GM23338 (cell line): ENCODE measurements around the gene HPD. TPM values are rescaled to one million over a fixed set of nuclear protein-coding genes. Genes with fewer than 3 reads are reported as not detected.

Experiments used
- ATAC-seq: fragments of 200-7000 bp; cut with Tn5 transposase; 3 replicates; pipeline ENCODE4 v1.9.1; 2020
- DNase-seq: peaks from one replicate; pipeline ENCODE4 v3.0.0-alpha.2; 2015; ENCODE audit warnings: low spot score
- H2AFZ ChIP-seq: fragments of 200-600 bp; sonication (generic); 2 replicates; pipeline ENCODE4 v1.8.0; 2016; ENCODE audit warnings: antibody characterized with exemption, mild to moderate bottlenecking, moderate library complexity
- H3F3A ChIP-seq: fragments of 200-600 bp; sonication (generic); replicated peaks from 2 replicates; pipeline ENCODE4 v1.8.0; 2017; ENCODE audit warnings: antibody characterized with exemption, mixed run types, low read depth
- H3K27ac ChIP-seq: fragments of 200-600 bp; sonication (generic); 2 replicates; pipeline ENCODE4 v1.6.1; 2016; ENCODE audit warnings: low read depth
- H3K27me3 ChIP-seq: fragments of 200-600 bp; sonication (generic); 2 replicates; pipeline ENCODE4 v1.8.0; 2016; ENCODE audit warnings: mild to moderate bottlenecking, mixed run types, moderate library complexity; ENCODE audit not compliant: insufficient read depth
- H3K36me3 ChIP-seq: fragments of 200-600 bp; sonication (generic); 2 replicates; pipeline ENCODE4 v1.8.0; 2016; ENCODE audit warnings: mild to moderate bottlenecking; ENCODE audit not compliant: insufficient read depth
- H3K4me1 ChIP-seq: fragments of 200-600 bp; sonication (generic); 2 replicates; pipeline ENCODE4 v1.8.0; 2016; ENCODE audit warnings: mild to moderate bottlenecking, moderate library complexity; ENCODE audit not compliant: insufficient read depth
- H3K4me2 ChIP-seq: fragments of 200-600 bp; sonication (generic); 2 replicates; pipeline ENCODE4 v1.7.1; 2017; ENCODE audit warnings: mixed run types
- H3K4me3 ChIP-seq: fragments of 200-600 bp; sonication (generic); 2 replicates; pipeline ENCODE4 v1.6.1; 2016; ENCODE audit warnings: mixed run types
- H3K79me2 ChIP-seq: fragments of 200-600 bp; sonication (generic); replicated peaks from 2 replicates; pipeline ENCODE4 v1.8.0; 2017; ENCODE audit warnings: mild to moderate bottlenecking; ENCODE audit not compliant: insufficient read depth
- H3K9me2 ChIP-seq: fragments of 200-600 bp; sonication (generic); 2 replicates; pipeline ENCODE4 v1.8.0; 2017; ENCODE audit not compliant: insufficient read depth
- H4K20me1 ChIP-seq: fragments of 200-600 bp; sonication (generic); replicated peaks from 2 replicates; pipeline ENCODE4 v1.8.0; 2017; ENCODE audit warnings: mild to moderate bottlenecking; ENCODE audit not compliant: insufficient read depth
- H3K27ac Mint-ChIP-seq: 2 replicates; pipeline ENCODE4 v1.8.0; 2020; ENCODE audit warnings: inconsistent platforms, mild to moderate bottlenecking, moderate library complexity, mixed read lengths
- H3K27me3 Mint-ChIP-seq: 3 replicates; pipeline ENCODE4 v1.8.0; 2022; ENCODE audit warnings: low read depth, mild to moderate bottlenecking, moderate library complexity, mixed read lengths, inconsistent platforms; ENCODE audit not compliant: insufficient read depth, poor library complexity
- H3K36me3 Mint-ChIP-seq: 3 replicates; pipeline ENCODE4 v1.8.0; 2021; ENCODE audit warnings: low read depth, mild to moderate bottlenecking, inconsistent platforms, moderate library complexity, mixed read lengths
- H3K4me1 Mint-ChIP-seq: 3 replicates; pipeline ENCODE4 v1.8.0; 2020; ENCODE audit warnings: mild to moderate bottlenecking, inconsistent platforms, mixed read lengths
- H3K4me3 Mint-ChIP-seq: 3 replicates; pipeline ENCODE4 v1.8.0; 2021; ENCODE audit warnings: moderate library complexity, mild to moderate bottlenecking, inconsistent platforms, mixed read lengths
- H3K9me3 Mint-ChIP-seq: 3 replicates; pipeline ENCODE4 v1.8.0; 2020; ENCODE audit warnings: moderate library complexity, mild to moderate bottlenecking, inconsistent platforms, mixed read lengths
- CREB1 ChIP-seq: fragments of 250-450 bp; sonication (Bioruptor Pico); IDR thresholded peaks from 2 replicates; pipeline ENCODE4 v1.5.0; 2020; ENCODE audit warnings: low read depth, mild to moderate bottlenecking, moderate library complexity
- EZH2 ChIP-seq: fragments of 200-600 bp; sonication (generic); IDR thresholded peaks from one replicate; pipeline ENCODE4 v1.8.0; 2017; ENCODE audit warnings: antibody characterized with exemption, mild to moderate bottlenecking, low read depth; ENCODE audit not compliant: unreplicated experiment
- EZH2phosphoT487 ChIP-seq: fragments of 200-600 bp; sonication (generic); IDR thresholded peaks from one replicate; pipeline ENCODE4 v1.8.1; 2018; ENCODE audit warnings: antibody characterized with exemption; ENCODE audit not compliant: unreplicated experiment
- JUNB ChIP-seq: IDR thresholded peaks from one replicate; pipeline ENCODE4 v1.6.1; 2016; ENCODE audit warnings: antibody characterized with exemption; ENCODE audit not compliant: unreplicated experiment
- NANOG ChIP-seq: IDR thresholded peaks from 2 replicates; pipeline ENCODE4 v1.6.1; 2016; ENCODE audit warnings: antibody characterized with exemption, borderline replicate concordance
- POLR2AphosphoS5 ChIP-seq: IDR thresholded peaks from 2 replicates; pipeline ENCODE4 v1.6.1; 2016; ENCODE audit warnings: antibody characterized with exemption, low read depth
- STAT1 ChIP-seq: IDR thresholded peaks from one replicate; pipeline ENCODE4 v1.6.1; 2016; ENCODE audit warnings: antibody characterized with exemption; ENCODE audit not compliant: unreplicated experiment
- ZNF114 ChIP-seq: fragments of 250-450 bp; sonication (Bioruptor Pico); IDR thresholded peaks from 2 replicates; pipeline ENCODE4 v1.5.0; 2020; ENCODE audit warnings: mild to moderate bottlenecking, moderate library complexity
- ZNF331 ChIP-seq: fragments of 250-450 bp; sonication (Bioruptor Pico); IDR thresholded peaks from 2 replicates; pipeline ENCODE4 v1.5.0; 2020; ENCODE audit warnings: low read depth, mild to moderate bottlenecking, moderate library complexity
- polyA plus RNA-seq: library from polyadenylated mRNA; unstranded; fragments of >200 nt; fragmentation: Nextera tagmentation; extraction: Ambion mirVana; gene quantifications from 2 replicates; pipeline ENCODE4 v1.2.1, GENCODE V29; 2016
- total RNA-seq: library from RNA; depleted of rRNA; stranded (reverse); fragments of >200 nt; shearing (Covaris generic); gene quantifications from 2 replicates; pipeline ENCODE4 v1.2.3, GENCODE V29; 2014
- TF ChIP-seq, protein P1 (sequence below): fragments of 250-450 bp; sonication (Bioruptor Pico); IDR thresholded peaks from 2 replicates; pipeline ENCODE4 v1.5.0; 2020; ENCODE audit warnings: mild to moderate bottlenecking, moderate library complexity
- TF ChIP-seq, protein P2 (sequence below): IDR thresholded peaks from 2 replicates; pipeline ENCODE4 v1.6.1; 2016; ENCODE audit warnings: antibody characterized with exemption
- TF ChIP-seq, protein P3 (sequence below), 2 experiments: fragments of 200-600 bp in 1 of 2; sonication (generic) in 1 of 2; conservative IDR thresholded peaks; 2 replicates each; pipeline versions ENCODE4 v1.5.1 to v1.6.1; 2016 to 2017; ENCODE audit warnings: antibody characterized with exemption in 2 of 2, low read depth in 2 of 2, mild to moderate bottlenecking in 2 of 2, moderate library complexity in 1 of 2

Gene HPD
- total and polyA plus RNA-seq, 2 experiments from 2014 or later = not detected

DNA sequence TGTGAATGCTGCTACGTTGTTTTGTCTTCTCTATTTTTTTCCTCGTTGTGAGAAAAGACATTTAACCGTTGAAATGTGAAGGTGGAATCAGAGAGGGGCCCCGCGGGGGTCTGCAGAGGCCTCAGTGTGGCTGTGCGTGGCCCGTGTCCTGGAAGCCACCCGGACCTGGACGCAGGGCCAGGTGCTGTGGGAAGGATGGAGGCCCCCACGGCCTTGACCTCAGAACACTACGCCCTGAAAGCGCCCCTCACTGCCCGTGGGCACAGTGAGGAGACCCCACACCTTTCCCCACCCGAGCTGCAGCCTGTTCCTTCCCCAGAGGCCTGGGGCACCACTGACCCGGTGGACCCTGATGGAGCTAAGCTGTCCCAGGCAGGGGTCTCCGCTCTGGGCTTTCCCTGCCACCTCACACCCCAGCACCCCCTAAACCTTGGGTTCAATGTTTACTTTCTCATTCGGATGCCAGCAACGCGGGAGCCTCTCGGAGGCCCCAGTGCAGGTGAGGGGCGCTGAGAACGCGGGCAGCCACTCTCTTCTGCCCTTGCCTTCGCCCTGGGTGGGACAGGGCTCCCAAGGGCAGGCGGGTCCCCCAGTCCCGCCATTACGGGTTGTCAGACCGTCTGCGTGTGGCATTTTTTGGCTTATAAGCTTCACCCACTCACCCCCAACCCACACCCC, 27.9 kb downstream of the HPD start:
- Histone ChIP-seq H3K36me3 (no peaks in the 10 kb centered on the region), H2AFZ (no peak overlapping the region), H3K4me3 (no peak overlapping the region), H3K27me3 (no peaks in the 10 kb centered on the region), H3K27ac (no peak overlapping the region), H3K9me2 (no peaks in the 10 kb centered on the region), H3K79me2 (no peaks in the 10 kb centered on the region), H3K4me1 (no peaks in the 10 kb centered on the region), H3K4me2 (no peak overlapping the region), H3F3A (peaks cover 3% of the 10 kb centered on the region; the same call in 1 of the 2 replicates), H4K20me1 (no peaks in the 10 kb centered on the region)
- Mint-ChIP-seq H3K36me3 (peaks cover 53% of the 10 kb centered on the region), H3K4me1 (peaks cover 5% of the 10 kb centered on the region; the same call in 2 of the 3 replicates), H3K27me3 (no peaks in the 10 kb centered on the region), H3K27ac (no peak overlapping the region), H3K4me3 (no peak overlapping the region), H3K9me3 (no peaks in the 10 kb centered on the region)
- TF ChIP-seq EZH2 (no peak), POLR2AphosphoS5 (no peak), ZNF331 (no peak), CREB1 (no peak), STAT1 (no peak)
- TF ChIP-seq, protein P1, sequence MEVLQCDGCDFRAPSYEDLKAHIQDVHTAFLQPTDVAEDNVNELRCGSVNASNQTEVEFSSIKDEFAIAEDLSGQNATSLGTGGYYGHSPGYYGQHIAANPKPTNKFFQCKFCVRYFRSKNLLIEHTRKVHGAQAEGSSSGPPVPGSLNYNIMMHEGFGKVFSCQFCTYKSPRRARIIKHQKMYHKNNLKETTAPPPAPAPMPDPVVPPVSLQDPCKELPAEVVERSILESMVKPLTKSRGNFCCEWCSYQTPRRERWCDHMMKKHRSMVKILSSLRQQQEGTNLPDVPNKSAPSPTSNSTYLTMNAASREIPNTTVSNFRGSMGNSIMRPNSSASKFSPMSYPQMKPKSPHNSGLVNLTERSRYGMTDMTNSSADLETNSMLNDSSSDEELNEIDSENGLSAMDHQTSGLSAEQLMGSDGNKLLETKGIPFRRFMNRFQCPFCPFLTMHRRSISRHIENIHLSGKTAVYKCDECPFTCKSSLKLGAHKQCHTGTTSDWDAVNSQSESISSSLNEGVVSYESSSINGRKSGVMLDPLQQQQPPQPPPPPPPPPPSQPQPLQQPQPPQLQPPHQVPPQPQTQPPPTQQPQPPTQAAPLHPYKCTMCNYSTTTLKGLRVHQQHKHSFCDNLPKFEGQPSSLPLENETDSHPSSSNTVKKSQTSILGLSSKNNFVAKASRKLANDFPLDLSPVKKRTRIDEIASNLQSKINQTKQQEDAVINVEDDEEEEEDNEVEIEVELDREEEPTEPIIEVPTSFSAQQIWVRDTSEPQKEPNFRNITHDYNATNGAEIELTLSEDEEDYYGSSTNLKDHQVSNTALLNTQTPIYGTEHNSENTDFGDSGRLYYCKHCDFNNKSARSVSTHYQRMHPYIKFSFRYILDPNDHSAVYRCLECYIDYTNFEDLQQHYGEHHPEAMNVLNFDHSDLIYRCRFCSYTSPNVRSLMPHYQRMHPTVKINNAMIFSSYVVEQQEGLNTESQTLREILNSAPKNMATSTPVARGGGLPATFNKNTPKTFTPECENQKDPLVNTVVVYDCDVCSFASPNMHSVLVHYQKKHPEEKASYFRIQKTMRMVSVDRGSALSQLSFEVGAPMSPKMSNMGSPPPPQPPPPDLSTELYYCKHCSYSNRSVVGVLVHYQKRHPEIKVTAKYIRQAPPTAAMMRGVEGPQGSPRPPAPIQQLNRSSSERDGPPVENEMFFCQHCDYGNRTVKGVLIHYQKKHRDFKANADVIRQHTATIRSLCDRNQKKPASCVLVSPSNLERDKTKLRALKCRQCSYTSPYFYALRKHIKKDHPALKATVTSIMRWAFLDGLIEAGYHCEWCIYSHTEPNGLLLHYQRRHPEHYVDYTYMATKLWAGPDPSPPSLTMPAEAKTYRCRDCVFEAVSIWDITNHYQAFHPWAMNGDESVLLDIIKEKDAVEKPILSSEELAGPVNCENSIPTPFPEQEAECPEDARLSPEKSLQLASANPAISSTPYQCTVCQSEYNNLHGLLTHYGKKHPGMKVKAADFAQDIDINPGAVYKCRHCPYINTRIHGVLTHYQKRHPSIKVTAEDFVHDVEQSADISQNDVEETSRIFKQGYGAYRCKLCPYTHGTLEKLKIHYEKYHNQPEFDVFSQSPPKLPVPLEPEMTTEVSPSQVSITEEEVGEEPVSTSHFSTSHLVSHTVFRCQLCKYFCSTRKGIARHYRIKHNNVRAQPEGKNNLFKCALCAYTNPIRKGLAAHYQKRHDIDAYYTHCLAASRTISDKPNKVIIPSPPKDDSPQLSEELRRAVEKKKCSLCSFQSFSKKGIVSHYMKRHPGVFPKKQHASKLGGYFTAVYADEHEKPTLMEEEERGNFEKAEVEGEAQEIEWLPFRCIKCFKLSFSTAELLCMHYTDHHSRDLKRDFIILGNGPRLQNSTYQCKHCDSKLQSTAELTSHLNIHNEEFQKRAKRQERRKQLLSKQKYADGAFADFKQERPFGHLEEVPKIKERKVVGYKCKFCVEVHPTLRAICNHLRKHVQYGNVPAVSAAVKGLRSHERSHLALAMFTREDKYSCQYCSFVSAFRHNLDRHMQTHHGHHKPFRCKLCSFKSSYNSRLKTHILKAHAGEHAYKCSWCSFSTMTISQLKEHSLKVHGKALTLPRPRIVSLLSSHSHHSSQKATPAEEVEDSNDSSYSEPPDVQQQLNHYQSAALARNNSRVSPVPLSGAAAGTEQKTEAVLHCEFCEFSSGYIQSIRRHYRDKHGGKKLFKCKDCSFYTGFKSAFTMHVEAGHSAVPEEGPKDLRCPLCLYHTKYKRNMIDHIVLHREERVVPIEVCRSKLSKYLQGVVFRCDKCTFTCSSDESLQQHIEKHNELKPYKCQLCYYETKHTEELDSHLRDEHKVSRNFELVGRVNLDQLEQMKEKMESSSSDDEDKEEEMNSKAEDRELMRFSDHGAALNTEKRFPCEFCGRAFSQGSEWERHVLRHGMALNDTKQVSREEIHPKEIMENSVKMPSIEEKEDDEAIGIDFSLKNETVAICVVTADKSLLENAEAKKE (CRISPR knock-in tag) = no peak
- ATAC-seq = no peak
- no peak for DNase-seq

DNA sequence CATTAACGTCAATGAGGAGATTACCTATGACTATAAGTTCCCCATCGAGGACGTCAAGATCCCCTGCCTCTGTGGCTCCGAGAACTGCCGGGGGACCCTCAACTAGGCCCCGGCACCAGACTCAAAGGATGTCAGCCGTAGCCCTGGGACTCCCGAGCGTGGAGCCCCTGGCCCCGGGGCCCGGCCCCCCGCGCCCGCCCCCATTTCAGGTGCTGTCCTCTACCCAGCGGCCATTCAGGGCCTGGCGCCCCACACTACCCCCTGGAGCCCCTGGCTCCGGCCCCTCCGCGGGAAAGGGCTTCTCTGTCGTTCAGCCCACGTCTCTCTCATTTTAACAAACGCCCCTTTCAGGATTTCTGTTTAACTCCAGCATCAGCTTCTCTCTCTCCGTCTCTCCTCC, 28.5 kb downstream of the HPD start:
- Histone ChIP-seq H3K4me3 (no peak overlapping the region), H3K36me3 (no peaks in the 10 kb centered on the region), H3K9me2 (no peaks in the 10 kb centered on the region), H3K4me1 (no peaks in the 10 kb centered on the region), H3K27ac (no peak overlapping the region), H3F3A (peaks cover 3% of the 10 kb centered on the region; the same call in 1 of the 2 replicates), H3K4me2 (no peak overlapping the region), H3K79me2 (no peaks in the 10 kb centered on the region), H3K27me3 (no peaks in the 10 kb centered on the region), H2AFZ (no peak overlapping the region), H4K20me1 (no peaks in the 10 kb centered on the region)
- ATAC-seq = no peak
- Mint-ChIP-seq H3K36me3 (peaks cover 53% of the 10 kb centered on the region), H3K27ac (no peak overlapping the region), H3K4me3 (no peak overlapping the region), H3K9me3 (no peaks in the 10 kb centered on the region), H3K27me3 (no peaks in the 10 kb centered on the region), H3K4me1 (peaks cover 5% of the 10 kb centered on the region; the same call in 2 of the 3 replicates)
- no peak for DNase-seq
- TF ChIP-seq EZH2 (no peak), STAT1 (no peak), ZNF331 (no peak), JUNB (no peak), ZNF114 (CRISPR knock-in tag) (no peak), POLR2AphosphoS5 (no peak), EZH2phosphoT487 (no peak), NANOG (no peak)
- TF ChIP-seq, protein P2, sequence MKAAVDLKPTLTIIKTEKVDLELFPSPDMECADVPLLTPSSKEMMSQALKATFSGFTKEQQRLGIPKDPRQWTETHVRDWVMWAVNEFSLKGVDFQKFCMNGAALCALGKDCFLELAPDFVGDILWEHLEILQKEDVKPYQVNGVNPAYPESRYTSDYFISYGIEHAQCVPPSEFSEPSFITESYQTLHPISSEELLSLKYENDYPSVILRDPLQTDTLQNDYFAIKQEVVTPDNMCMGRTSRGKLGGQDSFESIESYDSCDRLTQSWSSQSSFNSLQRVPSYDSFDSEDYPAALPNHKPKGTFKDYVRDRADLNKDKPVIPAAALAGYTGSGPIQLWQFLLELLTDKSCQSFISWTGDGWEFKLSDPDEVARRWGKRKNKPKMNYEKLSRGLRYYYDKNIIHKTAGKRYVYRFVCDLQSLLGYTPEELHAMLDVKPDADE = no peak
- TF ChIP-seq, protein P3, sequence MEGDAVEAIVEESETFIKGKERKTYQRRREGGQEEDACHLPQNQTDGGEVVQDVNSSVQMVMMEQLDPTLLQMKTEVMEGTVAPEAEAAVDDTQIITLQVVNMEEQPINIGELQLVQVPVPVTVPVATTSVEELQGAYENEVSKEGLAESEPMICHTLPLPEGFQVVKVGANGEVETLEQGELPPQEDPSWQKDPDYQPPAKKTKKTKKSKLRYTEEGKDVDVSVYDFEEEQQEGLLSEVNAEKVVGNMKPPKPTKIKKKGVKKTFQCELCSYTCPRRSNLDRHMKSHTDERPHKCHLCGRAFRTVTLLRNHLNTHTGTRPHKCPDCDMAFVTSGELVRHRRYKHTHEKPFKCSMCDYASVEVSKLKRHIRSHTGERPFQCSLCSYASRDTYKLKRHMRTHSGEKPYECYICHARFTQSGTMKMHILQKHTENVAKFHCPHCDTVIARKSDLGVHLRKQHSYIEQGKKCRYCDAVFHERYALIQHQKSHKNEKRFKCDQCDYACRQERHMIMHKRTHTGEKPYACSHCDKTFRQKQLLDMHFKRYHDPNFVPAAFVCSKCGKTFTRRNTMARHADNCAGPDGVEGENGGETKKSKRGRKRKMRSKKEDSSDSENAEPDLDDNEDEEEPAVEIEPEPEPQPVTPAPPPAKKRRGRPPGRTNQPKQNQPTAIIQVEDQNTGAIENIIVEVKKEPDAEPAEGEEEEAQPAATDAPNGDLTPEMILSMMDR (conservative IDR thresholded peaks at IDR 0.05; ENCODE audit: low read depth in 2 of 2) = no peak
